ENCODE results near the gene CALML3. TPM values are rescaled to one million over a fixed set of nuclear protein-coding genes. Genes with fewer than 3 reads are reported as not detected.

Gene CALML3
- total RNA-seq, 1 donor from 2014 or later = not detected

DNA sequence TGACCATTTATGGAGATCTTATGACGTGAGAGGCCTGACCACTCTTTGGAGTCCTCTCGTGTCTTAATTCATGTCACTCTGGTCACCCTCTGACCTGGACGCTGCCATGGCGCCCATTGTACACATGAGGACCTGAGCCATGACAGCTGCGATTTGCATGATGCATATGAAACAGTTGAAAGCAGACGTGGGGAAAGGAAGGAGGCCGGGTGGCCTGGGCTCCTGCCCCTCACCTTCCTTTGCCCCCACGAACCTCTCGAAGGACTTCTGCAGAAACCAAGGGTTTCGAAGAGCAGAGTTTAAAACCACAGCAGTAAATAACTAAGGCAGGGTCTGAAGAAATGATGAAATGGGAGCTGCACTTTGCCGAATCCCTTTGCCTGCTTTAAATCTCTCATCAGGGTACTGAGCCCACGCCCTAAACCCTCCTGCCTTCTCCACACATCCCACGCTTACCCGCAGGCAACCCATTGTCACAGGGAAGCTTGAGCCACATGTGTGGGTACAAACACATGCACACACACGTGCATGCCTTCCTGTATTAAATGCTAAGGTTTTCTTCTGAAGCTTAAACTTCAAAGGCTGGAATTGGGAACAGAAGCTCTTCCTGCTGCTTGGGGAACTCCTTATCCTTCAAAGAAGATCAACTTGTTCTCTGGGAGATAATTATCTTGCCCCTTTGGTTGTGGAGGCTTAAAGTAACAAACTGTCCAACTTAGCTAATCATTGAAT, 11.7 kb upstream of the CALML3 start:
- H3K9me3 ChIP-seq (replicated peaks) = no peaks in the 10 kb centered on the region
- H3K27me3 ChIP-seq (ENCODE audit: low read depth) = peaks cover 5% of the 10 kb centered on the region
- no peak overlapping the region for H3K4me3 ChIP-seq
- DNase-seq = no peak
- H3K27ac ChIP-seq (replicated peaks) = no peak overlapping the region
- TF ChIP-seq CTCF (IDR thresholded peaks at IDR 0.05; ENCODE audit: borderline replicate concordance) = no peak
- intact Hi-C loops (cut with micrococcal nuclease) = no loop called here
- no peaks in the 10 kb centered on the region for H3K36me3 ChIP-seq
- H3K4me1 ChIP-seq = no peaks in the 10 kb centered on the region

DNA sequence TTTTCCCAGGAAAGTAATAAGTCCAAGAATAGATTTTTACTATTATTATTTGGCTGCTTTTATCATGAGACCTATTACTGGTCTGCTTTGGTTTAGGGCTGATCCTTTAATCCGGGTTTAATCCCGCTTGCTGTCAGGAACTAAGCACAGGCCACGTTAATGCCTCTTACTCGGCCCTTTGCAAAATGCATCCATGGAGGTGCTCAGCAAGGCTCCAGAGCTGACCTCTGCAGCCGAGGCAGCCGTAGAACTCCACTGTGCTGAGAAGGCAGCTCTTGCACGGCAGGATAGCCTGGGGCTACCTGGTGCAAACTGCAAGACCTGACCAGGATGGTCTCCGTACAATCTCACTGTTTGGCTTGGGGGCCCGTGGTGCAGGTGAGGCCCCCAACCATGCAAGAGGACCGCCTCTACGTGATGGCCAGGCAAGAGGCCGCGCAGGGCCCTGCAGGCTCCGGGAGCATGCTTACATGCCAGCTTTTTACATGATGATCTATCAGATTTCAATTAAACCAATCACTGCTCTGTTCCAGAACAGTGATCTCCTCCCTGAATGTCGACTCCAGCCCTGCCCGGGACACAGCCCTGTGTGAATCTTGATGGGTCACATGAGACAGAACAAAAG, 10.4 kb upstream of the CALML3 start:
- no peak for TF ChIP-seq CTCF (IDR thresholded peaks at IDR 0.05; ENCODE audit: borderline replicate concordance)
- Histone ChIP-seq H3K27me3 (ENCODE audit: low read depth) (peaks cover 5% of the 10 kb centered on the region), H3K36me3 (no peaks in the 10 kb centered on the region), H3K27ac (replicated peaks) (no peak overlapping the region), H3K4me3 (no peak overlapping the region), H3K9me3 (replicated peaks) (peaks cover 7% of the 10 kb centered on the region), H3K4me1 (no peaks in the 10 kb centered on the region)
- intact Hi-C loops (cut with micrococcal nuclease) = no loop called here
- DNase-seq = no peak

GRCh38 chr10:5515948-5516761, 8.6 kb upstream of the CALML3 start:
- H3K27me3 ChIP-seq (ENCODE audit: low read depth) = peaks cover 5% of the 10 kb centered on the region
- H3K36me3 ChIP-seq = no peaks in the 10 kb centered on the region
- intact Hi-C loops (cut with micrococcal nuclease) = no loop called here
- H3K4me1 ChIP-seq = no peaks in the 10 kb centered on the region
- H3K4me3 ChIP-seq = no peak overlapping the region
- no peak for DNase-seq
- TF ChIP-seq CTCF (IDR thresholded peaks at IDR 0.05; ENCODE audit: borderline replicate concordance) = no peak
- H3K27ac ChIP-seq (replicated peaks) = no peak overlapping the region
- peaks cover 7% of the 10 kb centered on the region for H3K9me3 ChIP-seq (replicated peaks)

- Histone ChIP-seq H3K27me3 (ENCODE audit: low read depth) (peaks cover 5% of the 10 kb centered on the region), H3K9me3 (replicated peaks) (peaks cover 7% of the 10 kb centered on the region), H3K27ac (replicated peaks) (no peak overlapping the region), H3K4me1 (no peaks in the 10 kb centered on the region), H3K36me3 (no peaks in the 10 kb centered on the region), H3K4me3 (no peak overlapping the region)
- DNase-seq = no peak
- no peak for TF ChIP-seq CTCF (IDR thresholded peaks at IDR 0.05; ENCODE audit: borderline replicate concordance)
- intact Hi-C loops (cut with micrococcal nuclease) = no loop called here
These were observed 7.2 kb upstream of the CALML3 start for GRCh38 chr10:5517546-5517945.

GRCh38 chr10:5518143-5518542, 6.6 kb upstream of the CALML3 start:
- intact Hi-C loops (cut with micrococcal nuclease) = no loop called here
- no peak for DNase-seq
- H3K27me3 ChIP-seq (ENCODE audit: low read depth) = peaks cover 4% of the 10 kb centered on the region
- no peaks in the 10 kb centered on the region for H3K4me1 ChIP-seq
- TF ChIP-seq CTCF (IDR thresholded peaks at IDR 0.05; ENCODE audit: borderline replicate concordance) = no peak
- peaks cover 7% of the 10 kb centered on the region for H3K9me3 ChIP-seq (replicated peaks)
- no peak overlapping the region for H3K4me3 ChIP-seq
- H3K36me3 ChIP-seq = no peaks in the 10 kb centered on the region
- H3K27ac ChIP-seq (replicated peaks) = no peak overlapping the region

Data from left ventricle myocardium inferior (tissue), 1 donor.